Liver (tissue), 9 donors: Measurements from ENCODE around the gene HOXA7. TPM values are rescaled to one million over a fixed set of nuclear protein-coding genes. Genes with fewer than 3 reads are reported as not detected.

ENCODE experiments used
- DNase-seq: peaks from one replicate; pipeline ENCODE4 v3.0.0-alpha.2; 2017; ENCODE audit warnings: low spot score
- H3K27ac ChIP-seq, 2 donors: one replicate each; pipeline ENCODE4 v1.7.0; 2013; ENCODE audit warnings: inconsistent platforms in 2 of 2, low read length in 2 of 2, control low read depth in 1 of 2, low read depth in 1 of 2, mild to moderate bottlenecking in 1 of 2
- H3K27me3 ChIP-seq, 4 donors: one replicate each; pipeline versions ENCODE4 v1.6.1 to v1.7.0; 2013; ENCODE audit warnings: low read length in 3 of 4, inconsistent platforms in 1 of 4, mild to moderate bottlenecking in 1 of 4, moderate library complexity in 1 of 4; ENCODE audit not compliant: control insufficient read depth in 4 of 4, insufficient read depth in 4 of 4
- H3K36me3 ChIP-seq, 4 donors: one replicate each; pipeline versions ENCODE4 v1.6.1 to v1.7.0; 2013; ENCODE audit warnings: low read length in 3 of 4, mild to moderate bottlenecking in 3 of 4, low read depth in 1 of 4, moderate library complexity in 1 of 4; ENCODE audit not compliant: control insufficient read depth in 4 of 4, insufficient read depth in 3 of 4
- H3K4me1 ChIP-seq, 4 donors: one replicate each; pipeline versions ENCODE4 v1.6.1 to v1.7.0; 2013; ENCODE audit warnings: low read length in 3 of 4, mild to moderate bottlenecking in 3 of 4, moderate library complexity in 1 of 4; ENCODE audit not compliant: control insufficient read depth in 4 of 4, insufficient read depth in 4 of 4
- H3K4me3 ChIP-seq, 3 donors: one replicate each; pipeline versions ENCODE4 v1.6.1 to v1.7.0; 2013; ENCODE audit warnings: low read length in 3 of 3, control low read depth in 1 of 3, low read depth in 1 of 3, mild to moderate bottlenecking in 1 of 3
- H3K9ac ChIP-seq, 2 donors: one replicate each; pipeline ENCODE4 v1.7.0; 2013; ENCODE audit warnings: low read length in 2 of 2, mild to moderate bottlenecking in 2 of 2, moderate library complexity in 2 of 2, control low read depth in 1 of 2, low read depth in 1 of 2
- H3K9me3 ChIP-seq, 4 donors: one replicate each; pipeline versions ENCODE4 v1.6.1 to v1.7.0; 2013; ENCODE audit warnings: low read length in 3 of 4; ENCODE audit not compliant: control insufficient read depth in 4 of 4
- EGR1 ChIP-seq, 2 donors: IDR thresholded peaks; 2 replicates each; pipeline ENCODE4 v1.6.1; 2016 to 2018; ENCODE audit warnings: antibody characterized with exemption in 2 of 2, low read depth in 2 of 2
- FOXA1 ChIP-seq: IDR thresholded peaks from 2 replicates; pipeline ENCODE4 v1.6.1; 2016; ENCODE audit warnings: antibody characterized with exemption
- FOXA2 ChIP-seq: IDR thresholded peaks from 2 replicates; pipeline ENCODE4 v1.6.1; 2016; ENCODE audit warnings: antibody characterized with exemption
- GABPA ChIP-seq, 2 donors: IDR thresholded peaks in 1 of 2; conservative IDR thresholded peaks in 1 of 2; 2 replicates each; pipeline ENCODE4 v1.6.1; 2016; ENCODE audit warnings: antibody characterized with exemption in 2 of 2, mild to moderate bottlenecking in 1 of 2, moderate library complexity in 1 of 2
- HNF4A ChIP-seq, 2 donors: conservative IDR thresholded peaks; 2 replicates each; pipeline ENCODE4 v1.6.1; 2016; ENCODE audit warnings: antibody characterized with exemption in 2 of 2, mild to moderate bottlenecking in 2 of 2
- HNF4G ChIP-seq: IDR thresholded peaks from 2 replicates; pipeline ENCODE4 v1.6.1; 2016; ENCODE audit warnings: antibody characterized with exemption
- NR2F2 ChIP-seq: IDR thresholded peaks from 2 replicates; pipeline ENCODE4 v1.6.1; 2016; ENCODE audit warnings: antibody characterized with exemption
- RAD21 ChIP-seq, 2 donors: IDR thresholded peaks; 2 replicates each; pipeline ENCODE4 v1.6.1; 2016; ENCODE audit warnings: antibody characterized with exemption in 2 of 2, mild to moderate bottlenecking in 2 of 2
- RXRA ChIP-seq, 2 donors: IDR thresholded peaks; 2 replicates each; pipeline ENCODE4 v1.6.1; 2017 to 2018; ENCODE audit warnings: antibody characterized with exemption in 2 of 2, mild to moderate bottlenecking in 1 of 2
- SP1 ChIP-seq: IDR thresholded peaks from 2 replicates; pipeline ENCODE4 v1.6.1; 2018; ENCODE audit warnings: antibody characterized with exemption, mild to moderate bottlenecking
- TAF1 ChIP-seq: conservative IDR thresholded peaks from 2 replicates; pipeline ENCODE4 v1.6.1; 2016; ENCODE audit warnings: antibody characterized with exemption, mild to moderate bottlenecking
- YY1 ChIP-seq: IDR thresholded peaks from 2 replicates; pipeline ENCODE4 v1.6.1; 2016; ENCODE audit warnings: antibody characterized with exemption, mild to moderate bottlenecking
- WGBS: extraction: QIAGEN DNeasy Blood & Tissue Kit; methylation state at CpG from one replicate; pipeline ENCODE4 v1.1.7; 2013; 5-methylcytosine and 5-hydroxymethylcytosine counted together
- polyA plus RNA-seq, 2 donors: library from polyadenylated mRNA; stranded (reverse) in 1 of 2; unstranded in 1 of 2; fragments of 200-250 nt in 1 of 2; fragments of >200 nt in 1 of 2; fragmentation: Nextera tagmentation in 1 of 2; extraction: Ambion mirVana in 1 of 2; gene quantifications; one replicate each; pipeline versions ENCODE4 v1.2.1 to v1.2.3, GENCODE V29; 2013 to 2015
- total RNA-seq, 2 donors: library from RNA; depleted of rRNA; stranded (reverse); fragments of >200 nt; gene quantifications; one replicate each; pipeline ENCODE4 v1.2.3, GENCODE V29; 2014
- TF ChIP-seq, protein P1 (sequence below): IDR thresholded peaks from 2 replicates; pipeline ENCODE4 v1.6.1; 2016; ENCODE audit warnings: antibody characterized with exemption, mild to moderate bottlenecking
- TF ChIP-seq, protein P2 (sequence below): IDR thresholded peaks from 2 replicates; pipeline ENCODE4 v1.6.1; 2016; ENCODE audit warnings: antibody characterized with exemption
- TF ChIP-seq, protein P3 (sequence below): IDR thresholded peaks from 2 replicates; pipeline ENCODE4 v1.6.1; 2016; ENCODE audit warnings: antibody characterized with exemption
- TF ChIP-seq, protein P4 (sequence below): IDR thresholded peaks from 2 replicates; pipeline ENCODE4 v1.6.1; 2016; ENCODE audit warnings: antibody characterized with exemption
- donor health status: healthy.
- donor health status: healthy.
- donor health status: healthy.
- donor health status: healthy.
- donor health status: healthy.

HOXA7 gene
- total and polyA plus RNA-seq, 4 donors: under 0.01 to 0.05 TPM; not detected in 2

DNA sequence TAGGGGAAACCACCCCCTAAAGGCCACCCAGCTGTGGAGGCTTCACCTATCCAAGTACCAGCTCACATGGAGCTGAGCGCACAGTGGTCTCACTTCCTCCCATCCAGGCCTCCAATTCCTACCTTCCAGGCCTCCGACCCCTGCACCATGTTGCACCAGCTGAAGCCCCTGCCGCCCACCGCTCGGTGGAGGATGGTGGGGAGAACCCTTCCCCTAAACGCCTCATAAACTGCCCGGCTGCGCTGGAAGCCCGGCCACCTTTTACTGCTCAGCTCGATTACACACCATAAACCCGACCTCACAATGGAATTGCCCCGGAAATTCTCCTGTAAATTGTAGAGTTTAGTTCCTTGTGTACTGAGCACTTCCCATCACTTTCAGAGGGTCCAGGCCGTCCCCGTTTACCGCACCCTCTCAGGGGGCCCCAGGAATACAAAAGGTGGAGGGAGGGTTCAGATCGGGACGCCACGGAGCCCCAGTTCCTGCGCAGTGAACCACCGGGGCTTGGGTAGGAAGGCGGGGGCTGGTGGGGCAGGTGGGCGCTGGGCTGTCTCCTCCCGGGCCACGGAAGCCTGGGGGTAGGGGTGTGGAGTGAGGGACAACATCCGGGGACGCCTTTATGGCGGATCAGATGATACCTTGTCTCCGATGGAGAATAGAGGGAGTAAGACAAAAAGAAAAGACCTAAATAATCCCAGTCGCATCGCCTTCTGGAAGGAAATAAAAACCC lies 1.4 kb upstream of the HOXA7 start:
- no peak for DNase-seq
- peaks cover 15 to 53% (median 32%) of the 10 kb centered on the region in 4 donors for H3K27me3 ChIP-seq
- 10% methylated on average over 30 of the region's 30 CpGs for WGBS
- TF ChIP-seq FOXA1 (no peak), SP1 (no peak), YY1 (no peak), FOXA2 (no peak), EGR1 (IDR thresholded peaks at IDR 0.05; ENCODE audit: low read depth in 2 of 2) (no peak), TAF1 (no peak), NR2F2 (no peak), HNF4G (no peak), GABPA (IDR thresholded peaks at IDR 0.05 in 1 of 2, conservative IDR thresholded peaks at IDR 0.05 in 1 of 2) (no peak), RXRA (IDR thresholded peaks at IDR 0.05) (no peak), HNF4A (conservative IDR thresholded peaks at IDR 0.05) (no peak), RAD21 (IDR thresholded peaks at IDR 0.05) (no peak)
- TF ChIP-seq, protein P1, sequence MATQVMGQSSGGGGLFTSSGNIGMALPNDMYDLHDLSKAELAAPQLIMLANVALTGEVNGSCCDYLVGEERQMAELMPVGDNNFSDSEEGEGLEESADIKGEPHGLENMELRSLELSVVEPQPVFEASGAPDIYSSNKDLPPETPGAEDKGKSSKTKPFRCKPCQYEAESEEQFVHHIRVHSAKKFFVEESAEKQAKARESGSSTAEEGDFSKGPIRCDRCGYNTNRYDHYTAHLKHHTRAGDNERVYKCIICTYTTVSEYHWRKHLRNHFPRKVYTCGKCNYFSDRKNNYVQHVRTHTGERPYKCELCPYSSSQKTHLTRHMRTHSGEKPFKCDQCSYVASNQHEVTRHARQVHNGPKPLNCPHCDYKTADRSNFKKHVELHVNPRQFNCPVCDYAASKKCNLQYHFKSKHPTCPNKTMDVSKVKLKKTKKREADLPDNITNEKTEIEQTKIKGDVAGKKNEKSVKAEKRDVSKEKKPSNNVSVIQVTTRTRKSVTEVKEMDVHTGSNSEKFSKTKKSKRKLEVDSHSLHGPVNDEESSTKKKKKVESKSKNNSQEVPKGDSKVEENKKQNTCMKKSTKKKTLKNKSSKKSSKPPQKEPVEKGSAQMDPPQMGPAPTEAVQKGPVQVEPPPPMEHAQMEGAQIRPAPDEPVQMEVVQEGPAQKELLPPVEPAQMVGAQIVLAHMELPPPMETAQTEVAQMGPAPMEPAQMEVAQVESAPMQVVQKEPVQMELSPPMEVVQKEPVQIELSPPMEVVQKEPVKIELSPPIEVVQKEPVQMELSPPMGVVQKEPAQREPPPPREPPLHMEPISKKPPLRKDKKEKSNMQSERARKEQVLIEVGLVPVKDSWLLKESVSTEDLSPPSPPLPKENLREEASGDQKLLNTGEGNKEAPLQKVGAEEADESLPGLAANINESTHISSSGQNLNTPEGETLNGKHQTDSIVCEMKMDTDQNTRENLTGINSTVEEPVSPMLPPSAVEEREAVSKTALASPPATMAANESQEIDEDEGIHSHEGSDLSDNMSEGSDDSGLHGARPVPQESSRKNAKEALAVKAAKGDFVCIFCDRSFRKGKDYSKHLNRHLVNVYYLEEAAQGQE: no peak
- TF ChIP-seq, protein P2, sequence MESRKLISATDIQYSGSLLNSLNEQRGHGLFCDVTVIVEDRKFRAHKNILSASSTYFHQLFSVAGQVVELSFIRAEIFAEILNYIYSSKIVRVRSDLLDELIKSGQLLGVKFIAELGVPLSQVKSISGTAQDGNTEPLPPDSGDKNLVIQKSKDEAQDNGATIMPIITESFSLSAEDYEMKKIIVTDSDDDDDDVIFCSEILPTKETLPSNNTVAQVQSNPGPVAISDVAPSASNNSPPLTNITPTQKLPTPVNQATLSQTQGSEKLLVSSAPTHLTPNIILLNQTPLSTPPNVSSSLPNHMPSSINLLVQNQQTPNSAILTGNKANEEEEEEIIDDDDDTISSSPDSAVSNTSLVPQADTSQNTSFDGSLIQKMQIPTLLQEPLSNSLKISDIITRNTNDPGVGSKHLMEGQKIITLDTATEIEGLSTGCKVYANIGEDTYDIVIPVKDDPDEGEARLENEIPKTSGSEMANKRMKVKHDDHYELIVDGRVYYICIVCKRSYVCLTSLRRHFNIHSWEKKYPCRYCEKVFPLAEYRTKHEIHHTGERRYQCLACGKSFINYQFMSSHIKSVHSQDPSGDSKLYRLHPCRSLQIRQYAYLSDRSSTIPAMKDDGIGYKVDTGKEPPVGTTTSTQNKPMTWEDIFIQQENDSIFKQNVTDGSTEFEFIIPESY: no peak
- TF ChIP-seq, protein P3, sequence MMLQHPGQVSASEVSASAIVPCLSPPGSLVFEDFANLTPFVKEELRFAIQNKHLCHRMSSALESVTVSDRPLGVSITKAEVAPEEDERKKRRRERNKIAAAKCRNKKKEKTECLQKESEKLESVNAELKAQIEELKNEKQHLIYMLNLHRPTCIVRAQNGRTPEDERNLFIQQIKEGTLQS: no peak
- TF ChIP-seq, protein P4, sequence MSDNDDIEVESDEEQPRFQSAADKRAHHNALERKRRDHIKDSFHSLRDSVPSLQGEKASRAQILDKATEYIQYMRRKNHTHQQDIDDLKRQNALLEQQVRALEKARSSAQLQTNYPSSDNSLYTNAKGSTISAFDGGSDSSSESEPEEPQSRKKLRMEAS: no peak
- no peak overlapping the region for H3K9ac ChIP-seq
- no peaks in the 10 kb centered on the region for H3K36me3 ChIP-seq
- H3K4me1 ChIP-seq: peaks cover 11 to 30% (median 17%) of the 10 kb centered on the region in 4 donors
- H3K9me3 ChIP-seq: peaks cover 0 to 5% (median 0%) of the 10 kb centered on the region in 4 donors
- H3K4me3 ChIP-seq: no peak overlapping the region
- no peak overlapping the region for H3K27ac ChIP-seq
